ENCODE measurements around the gene SPATA31E1. TPM values are rescaled to one million over a fixed set of nuclear protein-coding genes. Genes with fewer than 3 reads are reported as not detected.

SPATA31E1 gene
- not detected in 2 replicates for total RNA-seq (2013; cell fraction: nucleolus; rRNA removed)
- not detected in 2 replicates for total RNA-seq (2014; rRNA removed)
- total RNA-seq (2014; rRNA removed; fragmentation: Illumina TruSeq; extraction: Trizol), result not detected in 2 replicates
- total RNA-seq (2021), result not detected in 2 replicates
- not detected for polyA plus RNA-seq (2011; ENCODE audit: low read depth)
- not detected in 2 replicates for polyA plus RNA-seq (2011; rRNA removed)
- not detected in 2 replicates for polyA plus RNA-seq (2011; cell fraction: cytosol; rRNA removed)
- not detected in 2 replicates for polyA plus RNA-seq (2011; cell fraction: nucleus; rRNA removed)
- not detected in 2 replicates for polyA plus RNA-seq (2012)
- not detected in 2 replicates for polyA plus RNA-seq (2014; fragmentation: Illumina TruSeq; extraction: Trizol)
- polyA plus RNA-seq (2014; fragmentation: Nextera tagmentation; extraction: Ambion mirVana), result not detected
- not detected in 2 replicates for polyA plus RNA-seq (2014; rRNA removed)
- polyA plus RNA-seq (2016; fragmentation: Nextera tagmentation; extraction: Ambion mirVana), result not detected
- polyA minus RNA-seq (2011; rRNA and poly(A)+ RNA removed), result not detected in 2 replicates
- not detected in 2 replicates for polyA minus RNA-seq (2011; cell fraction: cytosol; rRNA and poly(A)+ RNA removed)
- polyA minus RNA-seq (2011; cell fraction: nucleus; rRNA and poly(A)+ RNA removed), result not detected in 2 replicates
- not detected for Bru-seq, nascent RNA
- BruChase-seq, experiment 1, labeled RNA remaining after a 6-hour chase, result not detected
- not detected for BruChase-seq, experiment 2, labeled RNA remaining after a 2-hour chase
- long read RNA-seq, experiment 1, result 0 reads
- long read RNA-seq, experiment 2, result 0 reads

- no peak within 1 kb of the TSS for H3K4me2 ChIP-seq (ENCODE audit: control insufficient read depth, insufficient read depth)
- no peaks in the 10 kb centered on the region for H4K20me1 ChIP-seq (ENCODE audit: control insufficient read depth, insufficient read depth)
- BruUV-seq (replicated peaks), result no TSS peak
- DNase-seq (ENCODE audit: low read depth, low spot score) (no peak), FAIRE-seq (no peak), ATAC-seq (no peak)
- no peaks in the 10 kb centered on the region for H3K27me3 ChIP-seq (replicated peaks in 1 of 2; ENCODE audit: control insufficient read depth in 2 of 2, insufficient read depth in 2 of 2, low read length in 1 of 2)
- whole genome bisulfite sequencing (ENCODE audit: insufficient coverage, insufficient replicate concordance, low lambda C conversion rate, missing lambda C conversion rate), result 0% methylated on average over 3 of the region's 5 CpGs
- TF ChIP-seq TBL1XR1 (IDR thresholded peaks at IDR 0.05; ENCODE audit: low read depth, low read length) (no peak), STAT1 (conservative IDR thresholded peaks at IDR 0.05) (no peak), WRNIP1 (IDR thresholded peaks at IDR 0.05; ENCODE audit: borderline replicate concordance, low read depth, low read length) (no peak), POLR2AphosphoS2 (IDR thresholded peaks at IDR 0.05; ENCODE audit: low read depth, low read length) (no peak), SREBF2 (IDR thresholded peaks at IDR 0.05; ENCODE audit: low read length) (no peak), ZNF687 (IDR thresholded peaks at IDR 0.05) (no peak)
- H3K4me3 ChIP-seq, result no peak within 1 kb of the TSS
- in situ Hi-C loops (cut with MboI), result no loop called here
- no peaks in the 10 kb centered on the region for H3K4me1 ChIP-seq (ENCODE audit: control insufficient read depth, insufficient read depth, low read length)
- RAD21 ChIA-PET (ENCODE audit: unreplicated experiment), result no interaction called here
- intact Hi-C loops (cut with micrococcal nuclease; ENCODE audit: unreplicated experiment), result no loop called here
- H3K9me3 ChIP-seq (replicated peaks; ENCODE audit: control insufficient read depth, insufficient read depth, low read length), result no peaks in the 10 kb centered on the region
- POLR2A ChIA-PET, result no interaction called here
- no peak within 1 kb of the TSS for H3K9ac ChIP-seq (ENCODE audit: control insufficient read depth, insufficient read depth, low read length)
- no peaks in the 10 kb centered on the region for H3K79me2 ChIP-seq (ENCODE audit: control insufficient read depth, insufficient read depth, low read length)
- CTCF ChIA-PET, result no interaction called here
- no peak within 1 kb of the TSS for H3K27ac ChIP-seq (ENCODE audit: control insufficient read depth, insufficient read depth)
- H2AFZ ChIP-seq (ENCODE audit: control insufficient read depth, low read depth, low read length), result no peak within 1 kb of the TSS
- H3K36me3 ChIP-seq (ENCODE audit: control insufficient read depth in 2 of 2, insufficient read depth in 2 of 2, low read length in 1 of 2), result no peaks in the 10 kb centered on the region
- SMC1A ChIA-PET (ENCODE audit: uncharacterized antibody, unreplicated experiment), result no interaction called here
These were observed at the start of gene SPATA31E1 for GRCh38 chr9:87882627-87883026. TSS of gene SPATA31E1 (plus strand) at chr9:87882877. CDS start at chr9:87882892, 15 bp downstream.

Data from GM12878 (cell line).